Choroid plexus epithelial cell (primary cell): ENCODE measurements around the gene ZDHHC23.
A peak's percentile ranks its signal among the peaks of the same experiment; 100 is the strongest.

ENCODE experiments used
- DNase-seq: peaks from one replicate; pipeline ENCODE4 v3.0.0-alpha.2; 2010; ENCODE audit warnings: low read depth
- H3K4me3 ChIP-seq: 2 replicates; pipeline ENCODE4 v1.5.1; 2011; ENCODE audit warnings: low read depth, mild to moderate bottlenecking, control low read depth, low read length, moderate library complexity
- CTCF ChIP-seq: conservative IDR thresholded peaks from 2 replicates; pipeline ENCODE4 v1.5.1; 2011; ENCODE audit warnings: low read depth, mild to moderate bottlenecking, control low read depth, inconsistent platforms, low read length, moderate library complexity

The ZDHHC23 gene

GRCh38 chr3:113914646-113915045 lies 33.2 kb upstream of the ZDHHC23 start:
- peak; percentile 33 for DNase-seq
- H3K4me3 ChIP-seq, result no peak overlapping the region
- no peak for TF ChIP-seq CTCF

- TF ChIP-seq CTCF, result no peak
- DNase-seq, result no peak
- H3K4me3 ChIP-seq, result no peak overlapping the region
These were observed 20.3 kb upstream of the ZDHHC23 start for GRCh38 chr3:113927556-113927955.

GRCh38 chr3:113946831-113947230 lies 982 bp upstream of the ZDHHC23 start:
- no peak for DNase-seq
- TF ChIP-seq CTCF, result no peak
- no peak overlapping the region for H3K4me3 ChIP-seq

GRCh38 chr3:113948015-113948917 lies 453 bp downstream of the ZDHHC23 start:
- H3K4me3 ChIP-seq, result peak overlapping the region; percentile 66
- DNase-seq, result no peak
- TF ChIP-seq CTCF, result no peak

- no peak for TF ChIP-seq CTCF
- peak; percentile 40 for DNase-seq
- no peak overlapping the region for H3K4me3 ChIP-seq
These were observed 5.1 kb downstream of the ZDHHC23 start for GRCh38 chr3:113952921-113953320.

GRCh38 chr3:113953677-113954076 lies 5.9 kb downstream of the ZDHHC23 start:
- H3K4me3 ChIP-seq, result no peak overlapping the region
- TF ChIP-seq CTCF, result no peak
- DNase-seq, result peak; percentile 34
